GM12878 (cell line): ENCODE data around the gene CYSLTR2. TPM values are rescaled to one million over a fixed set of nuclear protein-coding genes. Genes with fewer than 3 reads are reported as not detected.

ENCODE experiments used
- ATAC-seq: fragments of 200-7000 bp; cut with Tn5 transposase; 3 replicates; pipeline ENCODE4 v1.9.1; 2020; ENCODE audit warnings: mild to moderate bottlenecking, moderate library complexity
- BruUV-seq: library from RNA; stranded (reverse); fragments of 400-500 nt; replicated peaks from 2 replicates; lab custom pipeline; 2021; lab: Mats Ljungman, UMichigan
- CTCF ChIA-PET: fragments of 300-600 bp; sonication (Branson Sonifier 250); formaldehyde crosslinking; extraction: SDS; loops from one replicate; lab custom pipeline; 2021; ENCODE audit warnings: inconsistent platforms; lab: Yijun Ruan, JAX
- POLR2A ChIA-PET: fragments of 350-600 bp; formaldehyde crosslinking; extraction: SDS; loops from one replicate; lab custom pipeline; 2021; ENCODE audit warnings: inconsistent platforms; lab: Charles Lee
- RAD21 ChIA-PET: fragments of 300-600 bp; sonication (Branson Sonifier 250); formaldehyde crosslinking; loops from one replicate; lab custom pipeline; 2023; ENCODE audit warnings: antibody characterized with exemption; ENCODE audit not compliant: unreplicated experiment; lab: Charles Lee
- SMC1A ChIA-PET: fragments of 300-600 bp; sonication (Branson Sonifier 250); formaldehyde crosslinking; loops from one replicate; lab custom pipeline; 2023; ENCODE audit not compliant: unreplicated experiment, uncharacterized antibody; lab: Charles Lee
- DNase-seq: peaks from one replicate; pipeline ENCODE4 v3.0.0-alpha.2; 2011; ENCODE audit warnings: low read depth, low spot score
- FAIRE-seq: peaks from 3 replicates; lab custom pipeline; 2011; peaks lifted over from hg19 to GRCh38; lab: Jason Lieb, UNC
- H2AFZ ChIP-seq: 2 replicates; pipeline ENCODE4 v1.6.0; 2011; ENCODE audit warnings: low read depth, low read length, control low read depth; ENCODE audit not compliant: control insufficient read depth
- H3K27ac ChIP-seq: 2 replicates; pipeline ENCODE4 v1.5.1; 2011; ENCODE audit warnings: control low read depth; ENCODE audit not compliant: control insufficient read depth, insufficient read depth
- H3K27me3 ChIP-seq, 2 experiments: replicated peaks in 1 of 2; 2 replicates each; pipeline versions ENCODE4 v1.6.0 to v1.6.1; 2011; ENCODE audit warnings: low read length in 1 of 2; ENCODE audit not compliant: control insufficient read depth in 2 of 2, insufficient read depth in 2 of 2
- H3K36me3 ChIP-seq, 2 experiments: 2 replicates each; pipeline ENCODE4 v1.5.1; 2011; ENCODE audit warnings: low read length in 1 of 2; ENCODE audit not compliant: control insufficient read depth in 2 of 2, insufficient read depth in 2 of 2
- H3K4me1 ChIP-seq: 2 replicates; pipeline ENCODE4 v1.6.1; 2011; ENCODE audit warnings: mild to moderate bottlenecking, low read length, moderate library complexity, mixed read lengths; ENCODE audit not compliant: control insufficient read depth, insufficient read depth
- H3K4me2 ChIP-seq: 2 replicates; pipeline ENCODE4 v1.6.0; 2011; ENCODE audit warnings: control low read depth; ENCODE audit not compliant: control insufficient read depth, insufficient read depth
- H3K4me3 ChIP-seq: fragments of 200-600 bp; sonication (generic); 2 replicates; pipeline ENCODE4 v1.5.1; 2016
- H3K79me2 ChIP-seq: 2 replicates; pipeline ENCODE4 v1.6.0; 2011; ENCODE audit warnings: low read length; ENCODE audit not compliant: control insufficient read depth, insufficient read depth
- H3K9ac ChIP-seq: 2 replicates; pipeline ENCODE4 v1.8.0; 2011; ENCODE audit warnings: low read length, control low read depth, mixed read lengths; ENCODE audit not compliant: control insufficient read depth, insufficient read depth
- H3K9me3 ChIP-seq: replicated peaks from 3 replicates; pipeline ENCODE4 v1.5.1; 2011; ENCODE audit warnings: mild to moderate bottlenecking, low read length; ENCODE audit not compliant: control insufficient read depth, insufficient read depth
- H4K20me1 ChIP-seq: 2 replicates; pipeline ENCODE4 v1.6.0; 2011; ENCODE audit not compliant: control insufficient read depth, insufficient read depth
- CBX3 ChIP-seq: fragments of 200-600 bp; sonication (generic); IDR thresholded peaks from 2 replicates; pipeline ENCODE4 v1.6.1; 2016; ENCODE audit warnings: low read depth, borderline replicate concordance
- ETV6 ChIP-seq, 2 experiments: fragments of 450-650 bp in 1 of 2; IDR thresholded peaks in 1 of 2; conservative IDR thresholded peaks in 1 of 2; 2 replicates each; pipeline ENCODE4 v1.6.1; 2014; ENCODE audit warnings: antibody characterized with exemption in 1 of 2, borderline replicate concordance in 1 of 2, low read depth in 1 of 2, mild to moderate bottlenecking in 1 of 2, moderate library complexity in 1 of 2
- FOXK2 ChIP-seq: fragments of 450-650 bp; IDR thresholded peaks from 2 replicates; pipeline ENCODE4 v1.6.1; 2017; ENCODE audit warnings: mild to moderate bottlenecking, moderate library complexity
- HCFC1 ChIP-seq: fragments of 150-350 bp; IDR thresholded peaks from 2 replicates; pipeline ENCODE4 v1.6.1; 2014; ENCODE audit warnings: low read length
- HDAC6 ChIP-seq: fragments of 200-600 bp; sonication (generic); IDR thresholded peaks from one replicate; pipeline ENCODE4 v1.8.0; 2017; ENCODE audit warnings: antibody characterized with exemption; ENCODE audit not compliant: unreplicated experiment
- JUNB ChIP-seq: IDR thresholded peaks from 2 replicates; pipeline ENCODE4 v1.6.1; 2016; ENCODE audit warnings: antibody characterized with exemption, mild to moderate bottlenecking
- JUND ChIP-seq: IDR thresholded peaks from 2 replicates; pipeline ENCODE4 v1.6.1; 2012; ENCODE audit warnings: low read depth, mild to moderate bottlenecking, low read length, improper control_type of control experiment, moderate library complexity
- KLF5 ChIP-seq: fragments of 450-650 bp; IDR thresholded peaks from 2 replicates; pipeline ENCODE4 v1.6.1; 2014; ENCODE audit warnings: mild to moderate bottlenecking; ENCODE audit not compliant: partially characterized antibody
- MEF2B ChIP-seq: fragments of 450-650 bp; IDR thresholded peaks from 2 replicates; pipeline ENCODE4 v1.6.1; 2018; ENCODE audit warnings: mild to moderate bottlenecking, moderate library complexity; ENCODE audit not compliant: partially characterized antibody, poor library complexity, severe bottlenecking
- MTA2 ChIP-seq: fragments of 450-650 bp; IDR thresholded peaks from 2 replicates; pipeline ENCODE4 v1.6.1; 2016; ENCODE audit warnings: low read depth, mild to moderate bottlenecking, moderate library complexity
- MXI1 ChIP-seq: fragments of 150-350 bp; IDR thresholded peaks from 2 replicates; pipeline ENCODE4 v1.6.1; 2011; ENCODE audit warnings: low read depth, mild to moderate bottlenecking, inconsistent platforms, low read length, improper control_type of control experiment
- NFXL1 ChIP-seq: fragments of 450-650 bp; IDR thresholded peaks from 2 replicates; pipeline ENCODE4 v1.6.1; 2017; ENCODE audit warnings: antibody characterized with exemption, mild to moderate bottlenecking, borderline replicate concordance
- NRF1 ChIP-seq: conservative IDR thresholded peaks from 2 replicates; pipeline ENCODE4 v1.6.1; 2011; ENCODE audit warnings: mild to moderate bottlenecking, low read depth, low read length, improper control_type of control experiment
- TBL1XR1 ChIP-seq: IDR thresholded peaks from 2 replicates; pipeline ENCODE4 v1.6.1; 2012; ENCODE audit warnings: low read depth, low read length, improper control_type of control experiment
- ZNF207 ChIP-seq: fragments of 450-650 bp; IDR thresholded peaks from 2 replicates; pipeline ENCODE4 v1.6.1; 2014; ENCODE audit warnings: antibody characterized with exemption, mild to moderate bottlenecking, borderline replicate concordance
- ZNF592 ChIP-seq: fragments of 450-650 bp; IDR thresholded peaks from 2 replicates; pipeline ENCODE4 v1.6.1; 2017; ENCODE audit warnings: mild to moderate bottlenecking, moderate library complexity
- WGBS: methylation state at CpG from one replicate; pipeline ENCODE4 v1.1.6; 2016; ENCODE audit warnings: low lambda C conversion rate; ENCODE audit not compliant: insufficient replicate concordance, insufficient coverage; ENCODE audit errors: missing lambda C conversion rate; 5-methylcytosine and 5-hydroxymethylcytosine counted together
- in situ Hi-C: fragments of 300-500 bp; cut with MboI; formaldehyde crosslinking; loops from 9 replicates; pipeline ENCODE4 v1.14.3; 2018; ENCODE audit warnings: mixed read lengths
- intact Hi-C: fragments of 100-400 bp; cut with micrococcal nuclease; formaldehyde crosslinking; loops from one replicate; pipeline ENCODE4 v1.14.2; 2022; ENCODE audit not compliant: unreplicated experiment
- polyA plus RNA-seq, 11 experiments: library from polyadenylated mRNA; depleted of rRNA in 4 of 11; unstranded in 6 of 11; stranded (reverse) in 5 of 11; fragments of >200 nt; fragmentation: Nextera tagmentation in 4 of 11; fragmentation: Illumina TruSeq in 1 of 11; extraction: Ambion mirVana in 4 of 11; extraction: Trizol in 1 of 11; gene quantifications; 1 replicate in 1 of 11; 2 replicates in 10 of 11; pipeline versions ENCODE4 v1.2.1 to v1.2.3, GENCODE V29; 2011 to 2016; ENCODE audit warnings: inconsistent platforms in 2 of 11, missing spikeins in 2 of 11, low read depth in 1 of 11
- total RNA-seq, 4 experiments: library from RNA; depleted of rRNA in 3 of 4; stranded (reverse); fragments of >200 nt in 3 of 4; fragmentation: Illumina TruSeq in 1 of 4; extraction: Trizol in 1 of 4; gene quantifications; 2 replicates each; pipeline versions ENCODE4 v1.2.1 to v1.2.3, GENCODE V29; 2013 to 2021
- TF ChIP-seq, protein P1 (sequence below), 3 experiments: IDR thresholded peaks in 2 of 3; conservative IDR thresholded peaks in 1 of 3; 2 replicates each; pipeline ENCODE4 v1.5.1; 2011; ENCODE audit warnings: low read depth in 3 of 3, low read length in 3 of 3, mild to moderate bottlenecking in 3 of 3, control low read depth in 2 of 3, moderate library complexity in 2 of 3, inconsistent platforms in 1 of 3, mixed read lengths in 1 of 3; ENCODE audit not compliant: control insufficient read depth in 2 of 3, insufficient read depth in 1 of 3; ENCODE audit errors: extremely low read depth in 1 of 3

Gene CYSLTR2
- total and polyA plus RNA-seq, 10 of the 15 experiments (the other 5 are each of a cell fraction or from before 2014, with no cell fraction given), result 0.02 to 0.08 (median 0.03) TPM; not detected in 5

DNA sequence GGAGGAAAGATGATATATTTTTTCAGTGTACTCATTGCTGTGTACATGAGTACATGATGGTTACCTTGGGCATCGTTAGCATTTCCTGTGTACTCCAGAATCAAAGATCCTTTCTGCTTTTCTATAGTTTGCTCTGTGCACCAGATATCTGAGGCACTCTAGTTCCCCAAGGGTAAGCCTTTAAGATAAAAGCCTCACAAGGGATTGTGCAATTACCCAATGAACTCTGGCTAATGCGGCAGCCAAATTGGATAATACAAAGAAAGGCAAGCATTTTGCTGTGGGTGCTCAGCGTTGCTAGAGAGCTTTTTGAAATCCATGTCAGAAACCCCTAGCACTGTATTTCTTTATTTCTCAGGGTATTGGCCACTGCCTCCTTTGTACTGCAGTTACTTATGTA lies 2.9 kb downstream of the CYSLTR2 start (continued):
- TF ChIP-seq ZNF592 (no peak), TBL1XR1 (no peak), JUNB (no peak), MTA2 (no peak), NFXL1 (no peak), HDAC6 (no peak)

DNA sequence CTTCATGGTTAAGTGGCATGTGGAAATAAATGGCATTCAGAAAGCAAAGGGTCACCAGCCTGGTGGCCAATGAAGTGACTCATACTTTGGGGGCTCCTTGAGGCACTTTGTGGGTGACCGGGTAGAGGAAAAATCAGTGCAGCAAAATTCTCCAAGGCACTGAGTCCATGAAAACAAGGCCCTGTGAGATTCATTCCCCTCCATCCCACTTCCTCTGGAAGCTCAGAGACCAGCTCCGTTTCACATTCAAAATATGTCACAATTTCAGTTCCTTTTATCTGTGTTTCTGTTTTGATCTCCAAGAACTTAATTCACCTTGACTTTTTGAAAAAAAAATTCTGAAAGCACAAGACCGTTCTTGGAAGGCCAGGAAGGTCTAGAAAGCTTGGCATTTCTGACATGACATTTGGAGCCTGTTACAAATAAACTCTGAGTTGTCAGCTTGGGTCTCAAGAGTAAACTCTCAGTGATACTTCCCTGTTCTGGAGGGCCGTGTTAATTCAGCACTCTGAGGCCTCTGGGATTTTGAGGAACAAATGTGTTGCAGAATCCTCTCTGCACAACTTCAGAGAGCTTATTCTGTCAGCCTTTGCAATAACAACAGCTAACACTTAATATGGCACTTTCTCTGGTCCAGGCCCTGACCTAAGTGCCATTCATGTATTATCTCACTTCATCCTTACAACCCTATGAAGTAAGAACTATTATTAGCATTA lies 6.8 kb downstream of the CYSLTR2 start:
- Histone ChIP-seq H3K4me1 (peaks cover 11% of the 10 kb centered on the region), H3K27ac (no peak overlapping the region; the same call in 1 of the 2 replicates), H2AFZ (no peak overlapping the region), H3K36me3 (no peaks in the 10 kb centered on the region), H3K4me2 (peak overlapping the region; percentile 30; the same call in 1 of the 2 replicates), H3K9me3 (no peaks in the 10 kb centered on the region; the same call in none of the 3 replicates), H3K27me3 (no peaks in the 10 kb centered on the region), H3K4me3 (peak overlapping the region; percentile 30; the same call in 1 of the 2 replicates), H3K79me2 (no peaks in the 10 kb centered on the region), H3K9ac (no peak overlapping the region), H4K20me1 (no peaks in the 10 kb centered on the region)
- ATAC-seq (peak; percentile 55), FAIRE-seq (no peak), DNase-seq (peak; percentile 27)
- BruUV-seq, result no TSS peak
- ChIA-PET POLR2A (no interaction called here), CTCF (interaction anchor here (1.1 to 1.4 kb wide), 2 partner anchors 12 to 108 kb away, joined by 3 read pairs; no protein-coding TSS in a partner anchor), RAD21 (no interaction called here), SMC1A (no interaction called here)
- 2% methylated on average over 4 of the region's 4 CpGs for WGBS
- intact Hi-C loops (no loop called here), in situ Hi-C loops (no loop called here)
- TF ChIP-seq JUNB (peak; percentile 56), CBX3 (no peak), JUND (0 out of 2 replicates have a peak, but pooled peaks have one; percentile 15), NRF1 (no peak), MEF2B (no peak), HCFC1 (no peak), MXI1 (no peak), ETV6 (conservative IDR thresholded peaks at IDR 0.05 in 1 of 2, IDR thresholded peaks at IDR 0.05 in 1 of 2; ENCODE audit: borderline replicate concordance in 1 of 2, low read depth in 1 of 2) (no peak), ZNF207 (no peak), FOXK2 (no peak), KLF5 (no peak)
- TF ChIP-seq, protein P1, sequence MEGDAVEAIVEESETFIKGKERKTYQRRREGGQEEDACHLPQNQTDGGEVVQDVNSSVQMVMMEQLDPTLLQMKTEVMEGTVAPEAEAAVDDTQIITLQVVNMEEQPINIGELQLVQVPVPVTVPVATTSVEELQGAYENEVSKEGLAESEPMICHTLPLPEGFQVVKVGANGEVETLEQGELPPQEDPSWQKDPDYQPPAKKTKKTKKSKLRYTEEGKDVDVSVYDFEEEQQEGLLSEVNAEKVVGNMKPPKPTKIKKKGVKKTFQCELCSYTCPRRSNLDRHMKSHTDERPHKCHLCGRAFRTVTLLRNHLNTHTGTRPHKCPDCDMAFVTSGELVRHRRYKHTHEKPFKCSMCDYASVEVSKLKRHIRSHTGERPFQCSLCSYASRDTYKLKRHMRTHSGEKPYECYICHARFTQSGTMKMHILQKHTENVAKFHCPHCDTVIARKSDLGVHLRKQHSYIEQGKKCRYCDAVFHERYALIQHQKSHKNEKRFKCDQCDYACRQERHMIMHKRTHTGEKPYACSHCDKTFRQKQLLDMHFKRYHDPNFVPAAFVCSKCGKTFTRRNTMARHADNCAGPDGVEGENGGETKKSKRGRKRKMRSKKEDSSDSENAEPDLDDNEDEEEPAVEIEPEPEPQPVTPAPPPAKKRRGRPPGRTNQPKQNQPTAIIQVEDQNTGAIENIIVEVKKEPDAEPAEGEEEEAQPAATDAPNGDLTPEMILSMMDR (IDR thresholded peaks at IDR 0.05 in 2 of 3, conservative IDR thresholded peaks at IDR 0.05 in 1 of 3; ENCODE audit: control insufficient read depth in 2 of 3, extremely low read depth in 1 of 3, insufficient read depth in 1 of 3, low read depth in 3 of 3, low read length in 3 of 3), result no peak
